Measurements from ENCODE around the gene BLOC1S5. TPM values are rescaled to one million over a fixed set of nuclear protein-coding genes. Genes with fewer than 3 reads are reported as not detected.
A peak's percentile ranks its signal among the peaks of the same experiment; 100 is the strongest.

Gene BLOC1S5
- total RNA-seq, 1 donor from 2014 or later = 10.3 TPM

GRCh38 chr6:8082954-8083858 lies 19.0 kb upstream of the BLOC1S5 start:
- DNase-seq (no peak), ATAC-seq (peak; percentile 48)
- intact Hi-C loops (cut with micrococcal nuclease) = no loop called here

DNA sequence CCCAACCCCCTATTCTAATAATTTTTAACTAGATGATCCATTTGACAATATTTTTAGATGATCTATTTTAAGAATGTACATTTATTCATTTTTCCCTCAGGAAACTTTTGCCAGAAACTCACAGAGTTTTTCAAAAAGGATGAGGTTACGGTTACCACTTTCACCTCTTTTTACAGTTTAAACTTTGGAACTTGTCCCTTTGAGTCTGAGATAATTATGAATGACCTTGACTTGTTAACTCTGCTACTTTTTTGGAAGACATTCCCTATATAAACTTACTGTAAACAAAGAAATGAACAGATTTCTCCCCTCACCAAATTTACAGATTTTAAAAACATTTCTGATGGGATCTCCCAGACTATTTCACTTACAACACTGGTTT lies 18.4 kb upstream of the BLOC1S5 start:
- intact Hi-C loops (cut with micrococcal nuclease) = no loop called here
- ATAC-seq = no peak
- DNase-seq = no peak

- intact Hi-C loops (cut with micrococcal nuclease) = no loop called here
- DNase-seq (no peak), ATAC-seq (no peak)
These were observed 16.4 kb upstream of the BLOC1S5 start for GRCh38 chr6:8080362-8081151.

DNA sequence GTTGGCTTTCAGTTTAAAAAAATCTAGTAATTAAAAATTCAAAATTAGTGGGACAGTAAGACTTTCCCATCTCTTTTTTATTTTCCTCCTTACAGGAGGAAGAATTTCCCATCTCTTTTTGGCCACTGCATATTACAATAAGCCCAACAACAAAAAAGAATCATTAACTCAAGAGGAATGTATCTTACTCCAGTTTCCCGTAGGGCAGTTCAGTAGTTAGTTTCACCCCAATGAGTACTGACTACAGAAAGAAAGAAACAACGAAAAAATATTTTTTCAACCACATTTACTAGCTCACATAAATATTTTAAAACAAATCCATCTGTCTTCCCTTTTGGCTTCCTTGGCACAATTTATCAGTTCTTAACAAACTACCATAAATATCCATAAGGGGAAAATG lies 14.9 kb upstream of the BLOC1S5 start:
- intact Hi-C loops (cut with micrococcal nuclease) = no loop called here
- ATAC-seq (no peak), DNase-seq (no peak)

DNA sequence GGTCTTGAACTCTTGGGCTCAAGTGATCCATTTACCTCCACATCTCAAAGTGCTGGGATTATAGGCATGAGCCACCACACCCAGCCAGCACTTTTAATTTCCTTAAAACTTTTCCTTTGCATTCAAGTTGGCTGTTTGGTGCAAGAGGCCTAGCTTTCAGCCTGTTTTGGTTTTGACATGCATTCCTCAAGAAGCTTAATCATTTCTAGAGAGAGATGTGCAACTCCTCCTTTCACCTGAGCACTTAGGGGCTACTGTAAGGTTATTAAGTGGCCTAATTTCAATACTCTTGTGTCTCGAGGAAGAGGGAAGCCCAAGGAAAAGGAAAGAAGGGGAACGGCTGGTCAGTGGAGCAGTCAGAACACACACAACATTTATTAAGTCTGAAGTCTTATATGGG lies 13.8 kb upstream of the BLOC1S5 start:
- DNase-seq = no peak
- intact Hi-C loops (cut with micrococcal nuclease) = no loop called here

DNA sequence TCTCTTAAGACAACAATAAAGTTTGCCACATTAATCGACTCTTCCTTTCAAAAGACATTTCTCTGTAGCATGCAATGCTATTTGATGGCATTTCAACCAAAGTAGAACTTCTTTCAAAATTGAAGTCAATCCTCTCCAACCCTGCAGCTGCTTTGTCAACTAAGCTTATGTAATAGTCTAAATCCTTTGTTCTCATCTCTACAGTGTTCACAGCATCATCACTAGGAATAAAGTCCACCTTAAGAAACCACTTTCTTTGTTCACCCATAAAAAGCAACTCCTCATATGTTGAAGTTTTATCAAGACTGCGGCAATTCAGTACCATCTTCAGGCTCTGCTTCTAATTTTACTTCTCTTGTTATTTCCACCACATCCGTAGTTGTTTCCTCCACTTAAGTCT lies 11.5 kb upstream of the BLOC1S5 start:
- DNase-seq (no peak), ATAC-seq (no peak)
- intact Hi-C loops (cut with micrococcal nuclease) = no loop called here

More for the DNA sequence above, 13.8 kb upstream of the BLOC1S5 start:
- no peak for ATAC-seq

DNA sequence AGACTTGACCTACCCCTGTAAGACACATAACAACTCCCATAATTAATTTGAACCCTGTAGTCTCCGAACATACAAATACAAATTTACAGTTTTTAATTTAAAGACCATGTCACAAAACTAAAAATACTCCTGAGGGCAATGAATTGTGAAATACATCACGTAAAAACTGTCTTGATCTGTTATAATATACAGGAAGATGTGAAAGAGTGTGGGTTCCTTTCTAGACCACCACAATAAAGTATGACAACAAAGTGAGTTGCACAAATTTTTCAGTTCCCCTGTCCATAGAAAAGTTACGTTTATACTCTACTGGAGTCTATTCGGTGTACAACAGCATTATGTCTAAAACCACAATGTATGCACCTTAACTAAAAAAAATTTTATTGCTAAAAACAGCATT lies 11.0 kb upstream of the BLOC1S5 start:
- intact Hi-C loops (cut with micrococcal nuclease) = no loop called here
- ATAC-seq (no peak), DNase-seq (no peak)

- no peak for DNase-seq
- peak; percentile 67 for ATAC-seq
- intact Hi-C loops (cut with micrococcal nuclease) = no loop called here
These were observed 10.0 kb upstream of the BLOC1S5 start for GRCh38 chr6:8074213-8074612.

DNA sequence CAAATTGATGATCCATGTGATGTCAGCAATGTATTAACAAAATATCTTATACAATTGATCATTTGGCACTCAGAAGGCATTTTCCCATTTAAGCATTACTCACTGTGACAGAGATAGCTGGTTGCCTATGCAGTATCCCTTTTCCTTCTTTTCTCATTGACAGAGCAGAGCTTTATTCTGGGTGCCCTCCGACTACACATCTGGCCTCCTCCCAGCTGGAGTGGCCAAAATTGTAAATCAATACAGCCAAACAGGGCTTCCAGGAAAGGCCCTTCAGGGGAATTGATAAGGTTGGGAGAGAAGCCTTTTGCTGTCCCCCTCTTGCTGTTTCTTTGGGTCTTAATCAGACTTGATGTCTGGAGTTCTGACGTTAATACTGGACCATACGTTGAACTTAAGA lies 9.6 kb upstream of the BLOC1S5 start:
- peak; percentile 15 for ATAC-seq
- no peak for DNase-seq
- intact Hi-C loops (cut with micrococcal nuclease) = no loop called here

DNA sequence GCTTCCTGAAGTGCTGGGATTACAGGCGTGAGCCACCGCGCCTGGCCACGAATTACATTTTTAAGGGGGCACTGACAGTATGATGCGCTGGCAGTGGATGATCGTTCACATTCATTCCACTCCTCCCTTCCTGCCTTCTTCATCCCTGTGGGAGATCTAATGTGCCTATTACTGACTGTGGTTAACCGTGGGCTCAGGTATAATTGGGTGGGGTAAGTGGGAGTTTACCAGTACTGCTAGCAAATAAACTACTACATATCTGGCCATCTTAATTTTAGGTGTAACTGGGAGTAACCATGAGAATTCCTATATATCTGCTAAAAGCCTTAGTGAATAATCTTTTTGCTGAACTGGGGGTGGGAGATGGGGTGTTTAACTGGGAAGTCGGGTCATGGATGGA lies 6.5 kb upstream of the BLOC1S5 start:
- DNase-seq (no peak), ATAC-seq (no peak)
- intact Hi-C loops (cut with micrococcal nuclease) = no loop called here

GRCh38 chr6:8069631-8070284 lies 5.6 kb upstream of the BLOC1S5 start:
- DNase-seq (no peak), ATAC-seq (no peak)
- intact Hi-C loops (cut with micrococcal nuclease) = no loop called here

- intact Hi-C loops (cut with micrococcal nuclease) = no loop called here
These were observed 5.0 kb upstream of the BLOC1S5 start for GRCh38 chr6:8069151-8069550.

DNA sequence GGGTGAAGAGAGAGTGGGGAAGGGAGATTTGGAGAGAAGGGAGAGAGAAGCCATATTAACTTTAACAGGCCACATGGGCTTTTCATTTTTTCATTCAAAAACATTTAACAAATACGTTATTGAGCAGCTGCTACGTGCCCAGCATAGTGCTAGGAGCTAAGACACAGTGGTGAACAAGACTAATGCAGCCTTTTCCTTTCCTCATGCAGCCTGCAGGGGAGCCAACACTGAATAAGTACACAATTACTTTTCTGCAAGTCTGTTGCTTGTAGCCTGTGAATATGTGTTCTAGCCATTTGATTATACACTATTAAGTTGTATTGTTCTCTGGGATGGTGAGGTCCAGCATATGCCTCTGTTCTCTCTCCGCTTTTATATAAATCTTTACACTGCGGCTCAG lies 1.9 kb upstream of the BLOC1S5 start:
- no peak for ATAC-seq
- intact Hi-C loops (cut with micrococcal nuclease) = no loop called here
- no peak for DNase-seq

More at GRCh38 chr6:8069151-8069550, 5.0 kb upstream of the BLOC1S5 start:
- no peak for ATAC-seq
- no peak for DNase-seq

DNA sequence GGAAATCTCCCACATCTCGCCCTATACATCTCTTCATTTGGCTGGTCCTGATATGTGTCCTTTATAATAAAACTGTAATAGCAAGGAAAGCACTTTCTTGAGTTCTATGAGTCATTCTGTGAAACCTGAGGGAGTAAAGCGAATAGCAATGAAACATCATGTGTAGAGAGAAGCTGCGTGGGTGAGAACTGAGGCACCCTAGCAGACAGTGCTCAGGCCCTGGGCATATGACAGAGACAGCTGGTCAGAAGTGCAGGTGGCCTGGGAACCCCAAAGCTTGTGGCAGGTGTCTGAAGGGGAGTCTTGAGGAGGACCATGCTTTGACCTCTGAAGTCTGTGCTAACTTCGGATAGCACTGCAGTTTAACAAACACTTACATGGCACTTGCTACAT lies 1.3 kb upstream of the BLOC1S5 start:
- intact Hi-C loops (cut with micrococcal nuclease) = no loop called here
- ATAC-seq (no peak), DNase-seq (no peak)

- ATAC-seq (no peak), DNase-seq (no peak)
- intact Hi-C loops (cut with micrococcal nuclease) = no loop called here
These were observed 689 bp upstream of the BLOC1S5 start for GRCh38 chr6:8064638-8065518.

DNA sequence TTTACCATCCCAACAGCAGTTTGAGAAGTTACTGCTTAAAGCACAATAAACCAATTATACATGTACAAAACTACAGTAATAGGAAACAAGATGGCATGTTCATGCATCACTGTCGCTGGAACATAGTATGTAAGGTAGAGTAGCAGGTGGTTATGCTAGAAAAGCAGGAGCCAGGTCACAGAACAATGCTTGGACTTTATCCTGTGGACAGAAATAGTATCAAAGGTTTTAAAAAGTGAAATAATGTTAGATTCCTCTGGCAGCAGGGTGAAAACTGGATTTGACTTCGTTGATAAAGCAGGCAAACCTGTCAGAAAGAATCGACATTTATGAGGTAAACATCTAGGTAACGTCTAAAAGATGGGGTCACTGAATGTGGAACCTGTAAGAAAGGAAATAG lies 2.5 kb downstream of the BLOC1S5 start:
- DNase-seq (no peak), ATAC-seq (no peak)
- intact Hi-C loops (cut with micrococcal nuclease) = no loop called here

GRCh38 chr6:8060346-8060745 lies 3.8 kb downstream of the BLOC1S5 start:
- ATAC-seq (no peak), DNase-seq (no peak)
- intact Hi-C loops (cut with micrococcal nuclease) = no loop called here

DNA sequence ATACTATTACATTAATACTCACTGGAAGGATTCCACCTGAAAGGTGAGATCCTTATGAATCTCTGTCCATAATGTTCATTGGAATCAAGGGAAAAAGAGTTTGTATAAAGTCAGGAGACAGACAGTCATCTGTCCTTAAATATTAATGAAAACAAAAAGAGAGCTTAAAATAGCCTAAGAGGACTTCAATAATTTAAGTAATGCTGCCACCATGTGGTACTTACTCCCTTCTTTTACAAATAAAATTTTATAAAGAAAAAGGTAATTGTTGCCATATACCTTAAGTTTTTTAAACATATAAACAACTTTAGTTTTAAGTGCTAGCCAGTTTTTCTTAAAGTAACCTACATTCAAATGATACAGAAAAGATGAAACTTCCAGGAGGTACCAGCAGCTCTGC lies 5.1 kb downstream of the BLOC1S5 start:
- intact Hi-C loops (cut with micrococcal nuclease) = loop anchor here (2.0 kb wide), 1 partner anchor 336 kb away; no protein-coding TSS in a partner anchor
- DNase-seq (no peak), ATAC-seq (no peak)

- DNase-seq = no peak
- intact Hi-C loops (cut with micrococcal nuclease) = loop anchor here (2.0 kb wide), 1 partner anchor 335 kb away; no protein-coding TSS in a partner anchor
- no peak for ATAC-seq
These were observed 6.4 kb downstream of the BLOC1S5 start for GRCh38 chr6:8057793-8058192.

Measured in left ventricle myocardium superior (tissue), 1 donor.